NCI-H2171 (cell line): ENCODE data around the gene TTYH3.
"Not testable (repeated sequence)": the region's sequence is repeated elsewhere in the genome, so short reads cannot be mapped to it uniquely, and the experiment has no call there.

Source experiments
- DNase-seq: peaks from one replicate; lab custom pipeline; 2025; lab: John Stamatoyannopoulos, UW

TTYH3 gene

GRCh38 chr7:2688409-2689342 lies 56.9 kb downstream of the TTYH3 start:
- no peak for DNase-seq

GRCh38 chr7:2689343-2689847 lies 57.6 kb downstream of the TTYH3 start:
- DNase-seq: no peak

GRCh38 chr7:2689951-2690705 lies 58.3 kb downstream of the TTYH3 start:
- no peak for DNase-seq

- DNase-seq: no peak
Measured at GRCh38 chr7:2691011-2691707, 59.4 kb downstream of the TTYH3 start.

GRCh38 chr7:2691932-2692439 lies 60.2 kb downstream of the TTYH3 start:
- not testable (repeated sequence) for DNase-seq

- DNase-seq: no peak
Measured at GRCh38 chr7:2692543-2692942, 60.8 kb downstream of the TTYH3 start.

GRCh38 chr7:2693420-2694121 lies 61.8 kb downstream of the TTYH3 start:
- DNase-seq: not testable (repeated sequence)

- DNase-seq: not testable (repeated sequence)
Measured at GRCh38 chr7:2694122-2694436, 62.3 kb downstream of the TTYH3 start.

- DNase-seq: no peak
Measured at GRCh38 chr7:2698581-2699288, 66.9 kb downstream of the TTYH3 start.

- DNase-seq: no peak
Measured at GRCh38 chr7:2699289-2699620, 67.5 kb downstream of the TTYH3 start.

- DNase-seq: no peak
Measured at GRCh38 chr7:2700141-2700850, 68.5 kb downstream of the TTYH3 start.

GRCh38 chr7:2701424-2701823 lies 69.6 kb downstream of the TTYH3 start:
- DNase-seq: no peak

GRCh38 chr7:2701832-2702593 lies 70.2 kb downstream of the TTYH3 start:
- no peak for DNase-seq

GRCh38 chr7:2702594-2702957 lies 70.8 kb downstream of the TTYH3 start:
- DNase-seq: no peak

- no peak for DNase-seq
Measured at GRCh38 chr7:2705371-2706096, 73.7 kb downstream of the TTYH3 start.

- DNase-seq: no peak
Measured at GRCh38 chr7:2706685-2707126, 74.9 kb downstream of the TTYH3 start.

GRCh38 chr7:2707481-2707880 lies 75.7 kb downstream of the TTYH3 start:
- no peak for DNase-seq

- no peak for DNase-seq
Measured at GRCh38 chr7:2708041-2708440, 76.3 kb downstream of the TTYH3 start.
